Thyroid gland (tissue), 4 donors: ENCODE results near the gene SNX22.

Source experiments
- CTCF ChIP-seq, 6 experiments: fragments of 200-600 bp in 3 of 6; fragments of 450-650 bp in 3 of 6; sonication (generic) in 3 of 6; IDR thresholded peaks; one replicate each; pipeline ENCODE4 v1.5.1; 2016 to 2019; ENCODE audit warnings: antibody characterized with exemption in 6 of 6, mild to moderate bottlenecking in 2 of 6, inconsistent platforms in 1 of 6, moderate library complexity in 1 of 6
- POLR2A ChIP-seq, 2 donors: fragments of 450-650 bp; IDR thresholded peaks; one replicate each; pipeline ENCODE4 v1.6.1; 2017; ENCODE audit warnings: antibody characterized with exemption in 2 of 2, mild to moderate bottlenecking in 2 of 2, moderate library complexity in 1 of 2

- TF ChIP-seq CTCF (IDR thresholded peaks at IDR 0.05) (peak in 4 of 6 experiments; percentile 35 to 74 (median 48)), POLR2A (IDR thresholded peaks at IDR 0.05) (peak; percentile 81 to 87)
Measured at GRCh38 chr15:64162869-64163658, 11.5 kb downstream of the SNX22 start, which contains the start of gene PPIB.
